MM.1S (cell line): ENCODE measurements around the gene CACNA1C.

Source experiments
- DNase-seq: peaks from one replicate; pipeline ENCODE4 v3.0.0-alpha.2; 2015
- H2AFZ ChIP-seq: fragments of 300-600 bp; sonication (generic); 2 replicates; pipeline ENCODE4 v1.6.0; 2016; ENCODE audit warnings: antibody characterized with exemption, low read length
- H3F3A ChIP-seq: fragments of 300-600 bp; sonication (generic); 2 replicates; pipeline ENCODE4 v1.6.1; 2016; ENCODE audit warnings: mild to moderate bottlenecking, antibody characterized with exemption, low read length, moderate library complexity, mixed read lengths; ENCODE audit not compliant: insufficient read depth
- H3K27ac ChIP-seq: fragments of 300-600 bp; sonication (generic); 2 replicates; pipeline ENCODE4 v1.5.1; 2016; ENCODE audit warnings: mild to moderate bottlenecking, low read length
- H3K27me3 ChIP-seq: fragments of 300-600 bp; sonication (generic); replicated peaks from 2 replicates; pipeline ENCODE4 v1.6.0; 2016; ENCODE audit warnings: low read length; ENCODE audit not compliant: insufficient read depth
- H3K36me3 ChIP-seq: fragments of 300-600 bp; sonication (generic); replicated peaks from 2 replicates; pipeline ENCODE4 v1.6.1; 2016; ENCODE audit warnings: mild to moderate bottlenecking, low read length, mixed read lengths; ENCODE audit not compliant: insufficient read depth
- H3K4me1 ChIP-seq: fragments of 300-600 bp; sonication (generic); 2 replicates; pipeline ENCODE4 v1.6.1; 2016; ENCODE audit warnings: low read length, mixed read lengths
- H3K4me2 ChIP-seq: fragments of 300-600 bp; sonication (generic); 2 replicates; pipeline ENCODE4 v1.6.0; 2016; ENCODE audit warnings: low read depth, low read length
- H3K4me3 ChIP-seq: fragments of 300-600 bp; sonication (generic); 2 replicates; pipeline ENCODE4 v1.5.1; 2016; ENCODE audit warnings: low read length, mixed read lengths
- H3K79me2 ChIP-seq: fragments of 300-600 bp; sonication (generic); 2 replicates; pipeline ENCODE4 v1.6.1; 2016; ENCODE audit warnings: mixed run types, low read length, mixed read lengths
- H3K9ac ChIP-seq: fragments of 300-600 bp; sonication (generic); 2 replicates; pipeline ENCODE4 v1.6.1; 2016; ENCODE audit warnings: low read length, mixed read lengths
- H3K9me2 ChIP-seq: fragments of 300-600 bp; sonication (generic); replicated peaks from 2 replicates; pipeline ENCODE4 v1.6.1; 2016; ENCODE audit warnings: mild to moderate bottlenecking, low read length, mixed read lengths; ENCODE audit not compliant: insufficient read depth
- H3K9me3 ChIP-seq: fragments of 300-600 bp; sonication (generic); replicated peaks from 2 replicates; pipeline ENCODE4 v1.6.1; 2016; ENCODE audit warnings: mild to moderate bottlenecking, low read length, mixed read lengths; ENCODE audit not compliant: insufficient read depth
- H4K20me1 ChIP-seq: fragments of 300-600 bp; sonication (generic); 2 replicates; pipeline ENCODE4 v1.6.1; 2016; ENCODE audit warnings: mild to moderate bottlenecking, low read length, moderate library complexity, mixed read lengths; ENCODE audit not compliant: insufficient read depth
- EZH2 ChIP-seq: fragments of 300-600 bp; sonication (generic); optimal IDR thresholded peaks from 2 replicates; pipeline ENCODE3; 2017; ENCODE audit warnings: low read depth, mild to moderate bottlenecking, antibody characterized with exemption, low read length, mixed read lengths
- EZH2phosphoT487 ChIP-seq: fragments of 300-600 bp; sonication (generic); IDR thresholded peaks from 2 replicates; pipeline ENCODE4 v1.6.1; 2018; ENCODE audit warnings: antibody characterized with exemption, low read length
- TF ChIP-seq, protein P1 (sequence below): fragments of 300-600 bp; sonication (generic); IDR thresholded peaks from 2 replicates; pipeline ENCODE4 v1.5.1; 2016; ENCODE audit warnings: antibody characterized with exemption, low read length, mixed read lengths

Gene CACNA1C

DNA sequence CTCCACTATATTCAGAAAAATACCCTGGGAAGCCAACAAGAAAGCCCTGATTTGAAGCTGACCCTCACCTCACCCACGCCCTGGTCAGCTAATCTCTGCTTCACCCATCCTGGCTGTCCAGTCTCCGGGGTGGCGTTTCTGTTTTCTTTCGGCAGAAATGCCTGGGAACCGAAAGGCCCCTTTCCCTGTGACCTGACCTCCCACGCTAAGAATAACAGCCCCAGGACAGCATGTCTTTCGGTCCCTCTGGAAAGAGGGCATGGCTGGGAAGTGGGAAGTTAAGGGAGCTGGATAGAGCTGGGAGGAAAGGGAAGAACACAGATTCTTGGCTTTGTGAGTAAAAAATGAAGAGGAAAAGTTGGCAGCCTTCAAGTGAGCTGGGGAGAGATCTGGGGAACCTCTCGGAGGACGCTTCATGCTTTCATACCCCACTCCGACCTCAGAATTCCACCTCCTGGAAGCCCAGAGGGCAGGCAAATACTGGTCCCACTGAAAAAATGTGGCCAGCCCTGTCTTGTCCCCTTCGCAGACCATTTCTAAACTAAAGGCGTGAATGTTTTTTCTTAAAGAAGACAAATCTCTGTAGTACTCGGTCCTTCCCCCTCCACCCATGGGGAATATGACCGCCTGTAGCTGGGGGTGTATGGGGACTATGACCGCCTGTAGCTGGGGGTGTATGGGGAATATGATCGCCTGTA lies 579.0 kb downstream of the CACNA1C start:
- Histone ChIP-seq H3K27ac (no peak overlapping the region), H3K27me3 (peaks cover 5% of the 10 kb centered on the region; the same call in 1 of the 2 replicates), H3K9ac (no peak overlapping the region), H3K9me3 (no peaks in the 10 kb centered on the region), H3K4me1 (no peaks in the 10 kb centered on the region), H4K20me1 (no peaks in the 10 kb centered on the region), H3K9me2 (no peaks in the 10 kb centered on the region), H2AFZ (no peak overlapping the region), H3K4me2 (no peak overlapping the region), H3K36me3 (no peaks in the 10 kb centered on the region), H3K79me2 (no peaks in the 10 kb centered on the region), H3K4me3 (no peak overlapping the region), H3F3A (no peaks in the 10 kb centered on the region)
- TF ChIP-seq EZH2 (no peak), EZH2phosphoT487 (no peak)
- TF ChIP-seq, protein P1, sequence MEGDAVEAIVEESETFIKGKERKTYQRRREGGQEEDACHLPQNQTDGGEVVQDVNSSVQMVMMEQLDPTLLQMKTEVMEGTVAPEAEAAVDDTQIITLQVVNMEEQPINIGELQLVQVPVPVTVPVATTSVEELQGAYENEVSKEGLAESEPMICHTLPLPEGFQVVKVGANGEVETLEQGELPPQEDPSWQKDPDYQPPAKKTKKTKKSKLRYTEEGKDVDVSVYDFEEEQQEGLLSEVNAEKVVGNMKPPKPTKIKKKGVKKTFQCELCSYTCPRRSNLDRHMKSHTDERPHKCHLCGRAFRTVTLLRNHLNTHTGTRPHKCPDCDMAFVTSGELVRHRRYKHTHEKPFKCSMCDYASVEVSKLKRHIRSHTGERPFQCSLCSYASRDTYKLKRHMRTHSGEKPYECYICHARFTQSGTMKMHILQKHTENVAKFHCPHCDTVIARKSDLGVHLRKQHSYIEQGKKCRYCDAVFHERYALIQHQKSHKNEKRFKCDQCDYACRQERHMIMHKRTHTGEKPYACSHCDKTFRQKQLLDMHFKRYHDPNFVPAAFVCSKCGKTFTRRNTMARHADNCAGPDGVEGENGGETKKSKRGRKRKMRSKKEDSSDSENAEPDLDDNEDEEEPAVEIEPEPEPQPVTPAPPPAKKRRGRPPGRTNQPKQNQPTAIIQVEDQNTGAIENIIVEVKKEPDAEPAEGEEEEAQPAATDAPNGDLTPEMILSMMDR: no peak
- no peak for DNase-seq

DNA sequence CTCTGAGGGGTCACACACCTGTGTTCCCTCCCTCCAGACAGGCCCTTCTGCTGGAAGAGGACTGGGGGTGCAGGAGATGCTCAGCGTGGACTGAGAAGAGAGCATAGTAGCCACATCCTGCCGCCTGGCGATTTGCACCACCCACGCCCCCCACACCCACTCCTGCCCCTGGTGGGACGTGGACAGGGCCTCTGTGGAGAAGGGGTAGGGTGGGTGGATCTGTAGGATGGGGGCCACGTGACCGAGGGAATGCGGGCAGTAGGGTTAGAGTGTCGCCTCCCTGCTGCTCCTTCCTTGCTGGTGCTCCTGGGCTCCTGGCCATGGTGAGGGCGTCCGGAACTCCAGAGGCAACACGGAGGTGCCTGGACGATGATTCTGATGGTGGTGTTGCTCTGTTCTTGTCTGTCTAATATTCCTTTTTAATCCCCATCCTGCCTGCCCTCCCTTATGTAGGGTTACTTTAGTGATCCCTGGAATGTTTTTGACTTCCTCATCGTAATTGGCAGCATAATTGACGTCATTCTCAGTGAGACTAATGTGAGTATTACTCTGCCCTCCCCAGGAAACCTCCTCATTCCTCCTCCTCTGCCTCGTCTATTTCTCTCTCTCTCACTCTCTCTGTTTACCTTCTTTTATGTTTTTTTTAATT lies 580.5 kb downstream of the CACNA1C start:
- H3K9ac ChIP-seq: no peak overlapping the region
- H3K4me3 ChIP-seq: no peak overlapping the region
- no peaks in the 10 kb centered on the region for H3K9me3 ChIP-seq
- no peak for TF ChIP-seq EZH2
- TF ChIP-seq, protein P1: no peak
- TF ChIP-seq EZH2phosphoT487: no peak
- DNase-seq: no peak
- no peaks in the 10 kb centered on the region for H3K79me2 ChIP-seq
- H3K27me3 ChIP-seq: peaks cover 5% of the 10 kb centered on the region; the same call in 1 of the 2 replicates
- no peak overlapping the region for H2AFZ ChIP-seq
- H3K27ac ChIP-seq: no peak overlapping the region
- H4K20me1 ChIP-seq: no peaks in the 10 kb centered on the region
- H3F3A ChIP-seq: no peaks in the 10 kb centered on the region
- H3K4me2 ChIP-seq: no peak overlapping the region
- H3K36me3 ChIP-seq: no peaks in the 10 kb centered on the region
- no peaks in the 10 kb centered on the region for H3K9me2 ChIP-seq
- no peaks in the 10 kb centered on the region for H3K4me1 ChIP-seq

DNA sequence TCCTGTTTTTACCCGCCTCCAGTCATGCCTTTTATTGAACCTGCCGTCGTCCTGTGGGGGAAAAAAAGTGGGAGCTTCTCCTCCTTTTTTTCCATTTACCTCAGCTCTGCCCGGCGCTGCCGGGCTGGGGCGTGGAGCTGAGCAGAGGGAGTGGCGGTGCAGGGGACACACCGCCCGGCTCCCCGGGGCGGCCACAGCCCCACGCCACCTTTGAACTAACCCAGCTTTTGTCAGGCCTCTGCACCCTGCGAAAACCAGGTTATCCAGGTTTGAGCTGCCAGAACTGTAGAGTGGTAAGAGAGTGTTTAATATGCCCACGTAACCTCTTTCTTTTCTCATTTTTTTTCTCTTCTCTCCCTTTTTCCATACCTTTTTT lies 581.0 kb downstream of the CACNA1C start:
- H3K9ac ChIP-seq: no peak overlapping the region
- no peak overlapping the region for H3K4me3 ChIP-seq
- H3K27me3 ChIP-seq: peaks cover 5% of the 10 kb centered on the region; the same call in 1 of the 2 replicates
- H3K27ac ChIP-seq: no peak overlapping the region
- TF ChIP-seq, protein P1: no peak
- no peak for TF ChIP-seq EZH2
- TF ChIP-seq EZH2phosphoT487: no peak
- H3K9me2 ChIP-seq: no peaks in the 10 kb centered on the region
- H3K36me3 ChIP-seq: no peaks in the 10 kb centered on the region
- no peaks in the 10 kb centered on the region for H3F3A ChIP-seq
- no peak overlapping the region for H2AFZ ChIP-seq
- H3K79me2 ChIP-seq: no peaks in the 10 kb centered on the region
- no peak for DNase-seq
- no peaks in the 10 kb centered on the region for H3K9me3 ChIP-seq
- H3K4me2 ChIP-seq: no peak overlapping the region
- H3K4me1 ChIP-seq: no peaks in the 10 kb centered on the region
- no peaks in the 10 kb centered on the region for H4K20me1 ChIP-seq
